Thyroid gland (tissue), 4 donors: ENCODE measurements around the gene RYR3. TPM values are rescaled to one million over a fixed set of nuclear protein-coding genes. Genes with fewer than 3 reads are reported as not detected.

Source experiments
- DNase-seq, 2 donors: peaks; one replicate each; pipeline ENCODE4 v3.0.0-alpha.2; 2019
- H3K27ac ChIP-seq, 3 donors: fragments of 200-600 bp; sonication (generic); 1 replicate in 2 of 3; 2 replicates in 1 of 3; pipeline ENCODE4 v1.5.1; 2016 to 2019; ENCODE audit warnings: mild to moderate bottlenecking in 1 of 3, moderate library complexity in 1 of 3
- H3K27me3 ChIP-seq: fragments of 200-600 bp; sonication (generic); one replicate; pipeline ENCODE4 v1.5.1; 2019
- H3K36me3 ChIP-seq, 2 donors: fragments of 200-600 bp; sonication (generic); one replicate each; pipeline ENCODE4 v1.5.1; 2016 to 2019
- H3K4me1 ChIP-seq, 2 donors: fragments of 200-600 bp; sonication (generic); one replicate each; pipeline ENCODE4 v1.5.1; 2017 to 2019
- H3K4me3 ChIP-seq, 3 donors: fragments of 200-600 bp; sonication (generic); replicated peaks in 1 of 3; 1 replicate in 2 of 3; 2 replicates in 1 of 3; pipeline ENCODE4 v1.5.1; 2016; ENCODE audit warnings: mild to moderate bottlenecking in 1 of 3
- H3K9me3 ChIP-seq: fragments of 200-600 bp; sonication (generic); one replicate; pipeline ENCODE4 v1.5.1; 2017
- CTCF ChIP-seq, 6 experiments: fragments of 200-600 bp in 3 of 6; fragments of 450-650 bp in 3 of 6; sonication (generic) in 3 of 6; IDR thresholded peaks; one replicate each; pipeline ENCODE4 v1.5.1; 2016 to 2019; ENCODE audit warnings: antibody characterized with exemption in 6 of 6, mild to moderate bottlenecking in 2 of 6, inconsistent platforms in 1 of 6, moderate library complexity in 1 of 6
- POLR2A ChIP-seq, 2 donors: fragments of 450-650 bp; IDR thresholded peaks; one replicate each; pipeline ENCODE4 v1.6.1; 2017; ENCODE audit warnings: antibody characterized with exemption in 2 of 2, mild to moderate bottlenecking in 2 of 2, moderate library complexity in 1 of 2
- WGBS, 2 donors: methylation state at CpG; one replicate each; pipeline ENCODE4 v1.1.5; 2017; 5-methylcytosine and 5-hydroxymethylcytosine counted together
- intact Hi-C: fragments of 100-400 bp; cut with DNase I; formaldehyde crosslinking; loops from one replicate; pipeline ENCODE4 v1.15.1; 2023
- total RNA-seq, 4 donors: library from RNA; depleted of rRNA; stranded (reverse); fragments of >200 nt; gene quantifications; one replicate each; pipeline ENCODE4 v1.2.3, GENCODE V29; 2016

RYR3 gene
- total RNA-seq, 4 donors from 2014 or later, result 0.27 to 4.2 (median 0.34) TPM

GRCh38 chr15:33641069-33641468 is 330.3 kb downstream of the RYR3 start:
- H3K9me3 ChIP-seq, result no peaks in the 10 kb centered on the region
- TF ChIP-seq CTCF (IDR thresholded peaks at IDR 0.05) (no peak), POLR2A (IDR thresholded peaks at IDR 0.05) (no peak)
- 84 to 89% methylated on average over 4 of the region's 4 CpGs for WGBS, 2 donors
- no peak for DNase-seq
- H3K4me1 ChIP-seq, result no peaks in the 10 kb centered on the region
- no peak overlapping the region for H3K4me3 ChIP-seq
- no peaks in the 10 kb centered on the region for H3K27me3 ChIP-seq
- H3K36me3 ChIP-seq, result no peaks in the 10 kb centered on the region
- intact Hi-C loops, result no loop called here
- no peak overlapping the region for H3K27ac ChIP-seq

DNA sequence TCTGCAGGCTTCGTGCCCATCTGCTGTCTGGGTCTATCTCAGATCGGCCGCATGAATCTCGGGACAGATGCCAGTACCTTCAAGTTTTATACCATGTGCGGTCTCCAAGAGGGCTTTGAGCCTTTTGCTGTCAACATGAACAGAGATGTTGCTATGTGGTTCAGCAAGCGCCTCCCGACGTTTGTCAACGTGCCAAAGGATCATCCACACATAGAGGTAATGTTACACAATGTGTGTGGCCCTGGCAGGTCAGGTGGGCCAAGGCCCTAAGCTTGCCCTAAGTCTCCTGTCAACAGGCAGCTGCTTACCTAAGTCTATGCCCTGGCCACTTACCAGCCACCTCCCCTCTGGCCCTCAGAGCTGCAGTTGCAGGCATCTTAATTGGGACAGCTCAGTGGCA is 333.5 kb downstream of the RYR3 start:
- no peak for DNase-seq
- Histone ChIP-seq H3K27me3 (no peaks in the 10 kb centered on the region), H3K27ac (no peak overlapping the region), H3K9me3 (no peaks in the 10 kb centered on the region), H3K36me3 (no peaks in the 10 kb centered on the region), H3K4me1 (no peaks in the 10 kb centered on the region), H3K4me3 (no peak overlapping the region)
- intact Hi-C loops, result no loop called here
- 87 to 91% methylated on average over 7 to 9 of the region's 9 CpGs for WGBS, 2 donors
- TF ChIP-seq POLR2A (IDR thresholded peaks at IDR 0.05) (no peak), CTCF (IDR thresholded peaks at IDR 0.05) (no peak)

DNA sequence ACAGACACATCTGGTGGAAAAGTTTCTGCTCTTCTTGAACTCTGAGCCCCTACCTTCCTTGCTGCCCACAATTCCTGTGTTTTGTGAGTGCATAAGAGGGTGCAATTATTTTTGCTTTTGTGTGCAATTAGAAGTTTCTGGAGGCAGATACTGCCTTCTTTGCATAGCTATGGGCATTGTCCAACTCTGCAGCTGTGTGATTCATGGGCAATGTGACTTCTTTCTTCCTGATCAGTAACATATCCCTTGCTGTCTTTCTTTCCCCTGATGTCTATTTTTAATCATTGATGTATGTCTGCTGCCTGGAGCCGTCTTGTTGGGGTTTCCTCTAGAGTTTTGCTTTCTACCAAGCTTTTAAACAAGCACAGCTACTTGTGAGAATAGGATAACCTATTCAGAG is 336.0 kb downstream of the RYR3 start:
- intact Hi-C loops, result no loop called here
- no peak for DNase-seq
- Histone ChIP-seq H3K27me3 (no peaks in the 10 kb centered on the region), H3K4me1 (no peaks in the 10 kb centered on the region), H3K9me3 (no peaks in the 10 kb centered on the region), H3K4me3 (no peak overlapping the region), H3K27ac (no peak overlapping the region), H3K36me3 (no peaks in the 10 kb centered on the region)
- TF ChIP-seq CTCF (IDR thresholded peaks at IDR 0.05), result no peak
- no peak for TF ChIP-seq POLR2A (IDR thresholded peaks at IDR 0.05)
- 73 to 81% methylated on average over 1 of the region's 1 CpG for WGBS, 2 donors

DNA sequence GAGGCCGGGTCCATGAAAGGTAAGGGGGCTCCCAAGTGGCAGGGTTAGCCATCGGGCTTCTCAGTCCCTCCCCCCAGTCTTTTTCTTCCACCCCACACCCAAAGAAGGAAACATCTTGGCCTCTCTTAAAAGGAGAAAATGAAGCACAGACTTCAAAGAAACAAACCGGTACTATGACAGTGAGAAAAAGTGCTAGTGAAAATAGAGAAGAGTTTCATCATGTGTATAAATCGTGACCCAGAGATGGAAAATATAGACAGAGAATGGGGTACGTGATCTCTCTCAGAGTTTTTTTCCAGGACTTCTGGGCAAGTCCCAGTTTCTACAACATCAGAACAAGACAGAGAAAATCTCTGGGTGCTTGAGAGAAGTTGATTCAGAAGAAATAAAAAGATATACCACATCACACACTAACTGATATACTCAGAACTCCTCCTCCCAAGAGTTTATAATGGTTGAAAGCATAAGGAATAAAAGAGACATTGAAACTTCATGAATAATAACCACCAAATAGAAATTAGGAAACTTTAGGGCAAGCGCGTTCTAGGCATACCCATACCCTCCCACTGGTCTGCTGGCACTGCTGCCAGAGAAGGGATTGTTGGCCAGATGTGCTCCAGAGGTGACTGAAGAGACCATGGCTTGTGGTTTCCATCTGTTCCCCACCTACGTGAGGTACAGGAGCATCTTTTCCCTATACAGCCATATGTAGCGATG is 338.6 kb downstream of the RYR3 start:
- no peaks in the 10 kb centered on the region for H3K4me1 ChIP-seq
- TF ChIP-seq CTCF (IDR thresholded peaks at IDR 0.05) (no peak), POLR2A (IDR thresholded peaks at IDR 0.05) (no peak)

GRCh38 chr15:33654860-33655259 is 344.1 kb downstream of the RYR3 start:
- 79 to 82% methylated on average over 3 of the region's 3 CpGs for WGBS, 2 donors
- Histone ChIP-seq H3K4me1 (peaks cover 0 to 2% of the 10 kb centered on the region in 2 donors), H3K9me3 (no peaks in the 10 kb centered on the region), H3K4me3 (no peak overlapping the region), H3K27ac (no peak overlapping the region), H3K27me3 (no peaks in the 10 kb centered on the region), H3K36me3 (no peaks in the 10 kb centered on the region)
- DNase-seq, result peak in 1 of 2 donors; percentile 22
- intact Hi-C loops, result no loop called here
- TF ChIP-seq CTCF (IDR thresholded peaks at IDR 0.05) (no peak), POLR2A (IDR thresholded peaks at IDR 0.05) (no peak)

More for the DNA sequence above, 338.6 kb downstream of the RYR3 start:
- 85 to 90% methylated on average over 9 of the region's 9 CpGs for WGBS, 2 donors
- Histone ChIP-seq H3K4me3 (no peak overlapping the region), H3K36me3 (no peaks in the 10 kb centered on the region), H3K9me3 (no peaks in the 10 kb centered on the region), H3K27ac (no peak overlapping the region), H3K27me3 (no peaks in the 10 kb centered on the region)
- intact Hi-C loops, result no loop called here
- DNase-seq, result no peak
